Tibial nerve (tissue), 4 donors: ENCODE results near the gene TENT4A. TPM values are rescaled to one million over a fixed set of nuclear protein-coding genes. Genes with fewer than 3 reads are reported as not detected.

ENCODE experiments used
- DNase-seq, 2 donors: peaks; one replicate each; pipeline ENCODE4 v3.0.0-alpha.2; 2019; ENCODE audit warnings: low spot score in 2 of 2
- H3K27ac ChIP-seq, 4 donors: fragments of 200-600 bp; sonication (generic) in 3 of 4; one replicate each; pipeline ENCODE4 v1.5.1; 2017 to 2019; ENCODE audit warnings: mild to moderate bottlenecking in 1 of 4
- H3K27me3 ChIP-seq, 2 donors: fragments of 200-600 bp; sonication (generic) in 1 of 2; one replicate each; pipeline versions ENCODE4 v1.5.1 to v1.6.0; 2017 to 2019
- H3K36me3 ChIP-seq, 3 donors: fragments of 200-600 bp; sonication (generic); one replicate each; pipeline ENCODE4 v1.5.1; 2018 to 2019
- H3K4me1 ChIP-seq, 4 donors: fragments of 200-600 bp; sonication (generic) in 3 of 4; one replicate each; pipeline ENCODE4 v1.5.1; 2017 to 2019
- H3K4me3 ChIP-seq, 4 donors: fragments of 200-600 bp; sonication (generic) in 3 of 4; one replicate each; pipeline ENCODE4 v1.5.1; 2017 to 2019; ENCODE audit warnings: mild to moderate bottlenecking in 1 of 4, moderate library complexity in 1 of 4
- H3K9me3 ChIP-seq, 4 donors: fragments of 200-600 bp; sonication (generic) in 3 of 4; one replicate each; pipeline ENCODE4 v1.5.1; 2017 to 2019
- CTCF ChIP-seq, 5 experiments: fragments of 200-600 bp in 3 of 5; fragments of 450-650 bp in 2 of 5; sonication (generic) in 3 of 5; IDR thresholded peaks; one replicate each; pipeline ENCODE4 v1.5.1; 2016 to 2019; ENCODE audit warnings: antibody characterized with exemption in 5 of 5, mild to moderate bottlenecking in 3 of 5, moderate library complexity in 2 of 5
- EP300 ChIP-seq, 2 donors: sonication (generic); formaldehyde crosslinking; IDR thresholded peaks; one replicate each; pipeline ENCODE4 v1.6.1; 2017; ENCODE audit warnings: antibody characterized with exemption in 2 of 2, mild to moderate bottlenecking in 1 of 2
- POLR2A ChIP-seq, 2 donors: fragments of 450-650 bp; IDR thresholded peaks; one replicate each; pipeline ENCODE4 v1.6.1; 2017; ENCODE audit warnings: antibody characterized with exemption in 2 of 2, mild to moderate bottlenecking in 2 of 2, moderate library complexity in 2 of 2
- WGBS, 2 donors: methylation state at CpG; one replicate each; pipeline ENCODE4 v1.1.5; 2018; 5-methylcytosine and 5-hydroxymethylcytosine counted together
- total RNA-seq, 4 donors: library from RNA; depleted of rRNA; stranded (reverse); fragments of >200 nt; gene quantifications; one replicate each; pipeline ENCODE4 v1.1.0, GENCODE V29; 2016

TENT4A gene
- total RNA-seq, 4 donors from 2014 or later, result 22.7 to 34.1 (median 29.2) TPM

GRCh38 chr5:6715758-6716628, 2.8 kb downstream of the TENT4A start:
- Histone ChIP-seq H3K36me3 (no peaks in the 10 kb centered on the region), H3K27ac (peak overlapping the region in 1 of 4 donors; percentile 10), H3K4me1 (peaks cover 0 to 73% (median 46%) of the 10 kb centered on the region in 4 donors), H3K9me3 (no peaks in the 10 kb centered on the region), H3K27me3 (no peaks in the 10 kb centered on the region), H3K4me3 (peak overlapping the region in 3 of 4 donors; percentile 53 to 67 (median 62))
- DNase-seq, result no peak
- no peak for TF ChIP-seq POLR2A (IDR thresholded peaks at IDR 0.05)
- TF ChIP-seq CTCF (IDR thresholded peaks at IDR 0.05), result no peak
- TF ChIP-seq EP300 (IDR thresholded peaks at IDR 0.05), result no peak
- 58 to 60% methylated on average over 17 of the region's 17 CpGs for WGBS, 2 donors

GRCh38 chr5:6716629-6717149, 3.5 kb downstream of the TENT4A start:
- Histone ChIP-seq H3K27me3 (no peaks in the 10 kb centered on the region), H3K36me3 (no peaks in the 10 kb centered on the region), H3K9me3 (no peaks in the 10 kb centered on the region), H3K4me1 (peaks cover 0 to 76% (median 53%) of the 10 kb centered on the region in 4 donors), H3K4me3 (peak overlapping the region in 1 of 4 donors; percentile 67), H3K27ac (no peak overlapping the region)
- no peak for DNase-seq
- TF ChIP-seq POLR2A (IDR thresholded peaks at IDR 0.05) (no peak), EP300 (IDR thresholded peaks at IDR 0.05) (no peak), CTCF (IDR thresholded peaks at IDR 0.05) (no peak)
- 80 to 89% methylated on average over 4 of the region's 4 CpGs for WGBS, 2 donors

GRCh38 chr5:6717247-6717646, 4.0 kb downstream of the TENT4A start:
- Histone ChIP-seq H3K27ac (no peak overlapping the region), H3K4me3 (no peak overlapping the region), H3K9me3 (no peaks in the 10 kb centered on the region), H3K27me3 (no peaks in the 10 kb centered on the region), H3K4me1 (peaks cover 0 to 77% (median 56%) of the 10 kb centered on the region in 4 donors), H3K36me3 (no peaks in the 10 kb centered on the region)
- TF ChIP-seq EP300 (IDR thresholded peaks at IDR 0.05) (no peak), POLR2A (IDR thresholded peaks at IDR 0.05) (no peak), CTCF (IDR thresholded peaks at IDR 0.05) (no peak)
- DNase-seq, result no peak

- H3K27me3 ChIP-seq, result no peaks in the 10 kb centered on the region
- 71 to 81% methylated on average over 4 of the region's 4 CpGs for WGBS, 2 donors
- no peak for TF ChIP-seq EP300 (IDR thresholded peaks at IDR 0.05)
- no peak for TF ChIP-seq POLR2A (IDR thresholded peaks at IDR 0.05)
- TF ChIP-seq CTCF (IDR thresholded peaks at IDR 0.05), result no peak
- H3K4me1 ChIP-seq, result peaks cover 0 to 81% (median 60%) of the 10 kb centered on the region in 4 donors
- no peak overlapping the region for H3K27ac ChIP-seq
- no peaks in the 10 kb centered on the region for H3K36me3 ChIP-seq
- H3K9me3 ChIP-seq, result no peaks in the 10 kb centered on the region
- no peak for DNase-seq
- H3K4me3 ChIP-seq, result no peak overlapping the region
These were observed 4.5 kb downstream of the TENT4A start for GRCh38 chr5:6717687-6718086.

GRCh38 chr5:6718161-6718681, 5.0 kb downstream of the TENT4A start:
- WGBS, 2 donors, result 76 to 79% methylated on average over 13 to 14 of the region's 14 CpGs
- Histone ChIP-seq H3K4me1 (peaks cover 0 to 87% (median 65%) of the 10 kb centered on the region in 4 donors), H3K27me3 (no peaks in the 10 kb centered on the region), H3K4me3 (no peak overlapping the region), H3K9me3 (no peaks in the 10 kb centered on the region), H3K36me3 (no peaks in the 10 kb centered on the region), H3K27ac (no peak overlapping the region)
- DNase-seq, result no peak
- no peak for TF ChIP-seq CTCF (IDR thresholded peaks at IDR 0.05)
- no peak for TF ChIP-seq POLR2A (IDR thresholded peaks at IDR 0.05)
- no peak for TF ChIP-seq EP300 (IDR thresholded peaks at IDR 0.05)
